Activated CD4-positive, alpha-beta T cell treated with anti-CD3 and anti-CD28 coated beads for 48 hours (primary cell): Measurements from ENCODE around the gene FUT2.

Experiments
- DNase-seq: peaks from one replicate; pipeline ENCODE4 v3.0.0-alpha.2; 2020

The FUT2 gene

GRCh38 chr19:48755084-48755641 is 59.4 kb downstream of the FUT2 start, which contains the start of gene FGF21:
Gene FGF21, plus strand, starts transcription at chr19:48755524. Its CDS starts 713 bp downstream, at chr19:48756237.
- no peak for DNase-seq
